ENCODE data around the gene ZCCHC3.
"Not testable (repeated sequence)": the region's sequence is repeated elsewhere in the genome, so short reads cannot be mapped to it uniquely, and the experiment has no call there.

Gene ZCCHC3

DNA sequence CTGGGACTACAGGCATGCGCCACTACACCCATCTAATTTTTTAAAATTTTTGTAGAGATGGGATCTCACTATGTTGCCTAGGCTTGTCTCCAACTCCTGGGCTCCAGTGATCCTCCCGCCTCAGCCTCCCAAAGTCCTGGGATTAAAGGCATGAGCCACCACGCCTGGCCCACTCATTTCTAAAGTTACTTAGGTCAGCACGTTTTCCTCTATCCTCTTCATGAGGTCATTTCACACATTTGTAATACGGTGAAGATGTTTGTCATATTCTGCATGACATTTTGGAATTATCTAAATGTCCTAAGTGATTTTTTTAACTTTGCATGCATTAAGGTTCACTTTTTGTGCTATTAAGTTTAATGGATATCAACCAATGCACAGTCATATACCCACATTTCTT lies 16.0 kb downstream of the ZCCHC3 start:
- DNase-seq (ENCODE audit: low read depth), result no peak

GRCh38 chr20:313948-314347 lies 16.6 kb downstream of the ZCCHC3 start:
- DNase-seq (ENCODE audit: low read depth), result no peak

- DNase-seq (ENCODE audit: low read depth), result no peak
Measured at GRCh38 chr20:316316-317068, 19.1 kb downstream of the ZCCHC3 start.

- DNase-seq (ENCODE audit: low read depth), result peak; percentile 81
Measured at GRCh38 chr20:324177-325044, 27.0 kb downstream of the ZCCHC3 start.

GRCh38 chr20:325045-325888 lies 27.9 kb downstream of the ZCCHC3 start, which contains the start of gene SOX12:
Gene SOX12, plus strand, starts transcription at chr20:325552. Its CDS starts 373 bp downstream, at chr20:325925.
- peak; percentile 97 for DNase-seq (ENCODE audit: low read depth)

- DNase-seq (ENCODE audit: low read depth), result no peak
Measured at GRCh38 chr20:325889-326644, 28.7 kb downstream of the ZCCHC3 start.

GRCh38 chr20:326645-327185 lies 29.3 kb downstream of the ZCCHC3 start:
- DNase-seq (ENCODE audit: low read depth), result no peak

DNA sequence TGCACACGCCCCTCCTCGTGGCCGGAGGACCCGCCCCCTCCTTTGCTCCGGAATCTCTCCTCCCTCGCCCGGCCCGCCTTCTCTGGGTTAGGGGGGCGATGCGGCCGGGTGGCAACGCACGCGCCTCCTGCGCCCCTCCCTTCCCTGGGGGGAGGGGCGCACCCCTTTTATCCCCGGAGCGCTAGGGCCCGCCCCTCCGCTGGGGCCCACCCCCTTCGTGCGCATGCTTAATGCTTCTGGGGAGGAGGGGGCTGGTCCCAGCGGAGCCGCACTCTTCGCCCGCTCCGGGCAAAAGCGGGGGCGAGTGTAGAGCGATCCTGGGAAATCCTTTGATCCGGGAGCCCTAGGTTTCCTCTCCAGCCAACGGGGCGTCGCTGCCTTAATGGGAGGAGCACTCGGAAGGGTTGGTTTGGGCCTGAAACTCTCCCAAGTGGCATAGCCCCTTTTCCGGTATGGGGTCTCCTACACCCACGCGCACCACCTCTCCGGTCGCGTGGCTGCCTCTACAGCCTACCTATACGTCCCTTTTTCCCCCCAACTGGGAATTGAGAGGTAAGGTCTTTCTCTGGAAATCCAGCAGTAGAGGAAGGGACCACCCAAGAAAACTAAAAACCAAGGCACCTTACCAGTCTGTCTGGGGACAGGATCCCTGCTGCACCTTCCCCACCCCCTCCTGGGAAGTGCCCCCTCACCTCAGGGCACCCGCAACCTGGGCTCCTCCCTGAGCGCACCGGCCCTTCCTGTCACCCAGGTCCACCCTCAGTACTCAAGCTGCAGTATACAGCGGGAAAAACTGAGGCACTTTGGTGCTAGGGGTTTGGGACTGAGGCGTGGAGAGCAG lies 30.0 kb downstream of the ZCCHC3 start:
- peak; percentile 52 for DNase-seq (ENCODE audit: low read depth)

GRCh38 chr20:328027-328974 lies 30.9 kb downstream of the ZCCHC3 start:
- DNase-seq (ENCODE audit: low read depth), result no peak

- no peak for DNase-seq (ENCODE audit: low read depth)
Measured at GRCh38 chr20:328975-329695, 31.8 kb downstream of the ZCCHC3 start.

DNA sequence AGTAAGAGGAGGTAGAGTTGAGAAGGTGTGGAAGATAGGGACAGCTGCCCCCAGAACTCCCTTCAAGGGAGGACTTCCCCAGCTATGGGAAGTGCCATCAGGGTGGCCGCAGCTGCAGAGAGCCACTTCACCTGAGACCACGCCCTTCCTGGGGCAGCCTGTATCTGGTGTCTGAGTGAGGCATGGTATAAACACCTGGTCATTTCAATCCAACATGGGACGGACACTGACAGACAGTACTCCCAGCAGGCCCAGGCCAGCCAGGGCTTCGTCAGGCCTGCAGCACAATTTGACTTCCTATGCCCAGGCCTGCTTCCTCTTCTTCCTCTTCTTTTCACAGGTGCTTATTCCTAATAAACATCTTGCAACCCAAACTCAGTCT lies 32.5 kb downstream of the ZCCHC3 start:
- DNase-seq (ENCODE audit: low read depth), result no peak

DNA sequence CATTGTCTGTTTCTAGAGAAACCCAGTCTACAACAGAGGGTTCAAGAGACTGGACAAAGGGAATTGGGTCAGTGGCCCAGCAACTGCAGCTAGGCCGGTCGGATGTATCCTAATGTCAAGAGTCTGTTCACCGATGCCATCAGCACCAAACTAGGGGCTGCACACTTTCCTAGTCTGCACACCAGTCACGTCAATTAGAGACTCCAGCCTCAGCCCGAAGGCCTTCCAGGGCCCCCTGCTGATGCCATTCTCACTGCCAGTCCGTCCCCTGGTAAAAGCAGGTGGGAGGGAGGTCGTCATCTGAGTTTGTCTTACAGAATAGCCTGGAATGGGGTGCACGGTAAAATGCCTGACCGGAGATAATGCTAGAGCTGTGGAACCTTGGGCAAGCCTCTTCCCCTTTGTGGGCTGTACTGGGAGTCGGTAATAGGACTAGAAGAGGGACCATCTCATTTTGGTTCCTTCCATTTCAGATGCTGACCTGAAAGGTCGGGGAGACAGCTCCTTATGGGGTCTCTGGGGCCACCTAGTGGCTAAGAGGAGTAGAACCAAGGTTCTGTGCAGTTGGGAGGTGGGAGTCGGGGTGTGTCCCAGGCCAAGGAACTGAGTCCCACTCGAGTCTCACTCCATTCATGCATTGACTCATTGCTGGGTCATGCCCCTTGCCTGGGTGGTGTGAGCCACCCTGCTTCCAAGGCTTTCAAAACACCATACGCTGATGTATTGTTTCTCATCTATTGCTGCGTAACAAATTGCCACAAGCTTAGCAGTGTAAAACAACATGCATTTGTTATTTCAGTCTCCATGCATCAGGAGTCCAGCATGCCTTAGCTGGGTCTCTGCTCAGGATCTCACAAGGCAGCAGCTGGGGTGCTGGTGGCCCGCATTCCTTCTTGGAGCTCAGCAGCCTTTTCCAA lies 33.1 kb downstream of the ZCCHC3 start:
- DNase-seq (ENCODE audit: low read depth), result no peak

GRCh38 chr20:334578-334977 lies 37.2 kb downstream of the ZCCHC3 start:
- DNase-seq (ENCODE audit: low read depth), result no peak

DNA sequence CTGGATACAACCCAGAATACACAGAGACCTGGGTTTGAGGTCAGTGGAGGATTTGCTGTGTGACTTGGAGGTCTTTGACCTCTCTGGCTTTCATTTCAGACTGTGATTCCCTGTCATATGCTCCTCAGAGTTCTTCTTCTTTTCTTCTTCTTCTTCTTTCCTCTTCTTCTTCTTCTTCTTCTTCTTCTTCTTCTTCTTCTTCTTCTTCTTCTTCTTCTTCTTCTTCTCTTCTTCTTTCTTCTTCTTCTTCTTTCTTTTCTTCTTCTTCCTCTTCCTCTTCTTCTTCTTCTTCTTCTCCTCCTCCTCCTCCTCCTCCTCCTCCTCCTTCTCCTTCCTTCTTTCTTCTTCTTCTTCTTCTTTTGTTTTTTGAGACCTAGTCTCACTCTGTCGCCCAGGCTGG lies 38.7 kb downstream of the ZCCHC3 start:
- DNase-seq (ENCODE audit: low read depth), result not testable (repeated sequence)

DNA sequence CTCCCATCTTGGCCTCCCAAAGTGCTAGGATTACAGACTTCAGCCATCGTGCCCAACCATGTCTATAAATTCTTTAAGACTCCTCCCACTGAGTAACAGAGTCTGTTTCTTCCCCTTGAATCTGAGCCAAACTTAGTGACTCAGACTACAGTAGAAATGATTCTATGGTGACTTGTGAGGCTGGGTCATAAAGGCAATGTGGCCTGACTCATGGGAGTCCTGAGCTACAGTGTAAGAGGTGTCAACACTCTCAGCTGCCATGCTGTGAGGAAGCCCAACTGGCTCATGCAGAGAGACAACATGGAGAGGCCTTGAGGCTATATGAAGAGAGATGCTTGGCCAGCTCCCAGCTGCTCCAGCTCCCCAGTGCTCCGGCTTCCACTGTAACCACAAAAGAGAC lies 44.3 kb downstream of the ZCCHC3 start:
- DNase-seq (ENCODE audit: low read depth), result no peak

DNA sequence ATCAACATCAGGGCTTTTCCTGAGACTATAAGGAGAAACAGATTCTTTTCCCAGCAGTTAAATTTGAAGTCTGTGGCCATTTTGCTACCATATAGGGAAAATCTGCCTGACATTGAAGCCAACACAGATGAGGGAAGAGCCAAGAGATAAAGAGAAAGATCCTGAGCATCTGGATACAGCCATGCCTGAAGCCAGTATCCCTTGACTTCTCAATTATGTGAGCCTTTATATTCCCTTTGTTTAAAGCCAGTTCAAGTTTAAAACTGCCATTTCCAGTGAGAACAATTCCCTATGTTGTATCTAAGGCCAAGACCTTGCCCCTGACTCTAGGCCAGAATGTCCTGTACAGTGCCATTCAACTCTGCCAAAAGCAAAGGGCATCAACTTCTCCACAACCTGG lies 45.7 kb downstream of the ZCCHC3 start:
- no peak for DNase-seq (ENCODE audit: low read depth)

- no peak for DNase-seq (ENCODE audit: low read depth)
Measured at GRCh38 chr20:346033-346639, 48.8 kb downstream of the ZCCHC3 start.

Data from stimulated activated CD8-positive, alpha-beta memory T cell treated with anti-CD3 and anti-CD28 coated beads, Interleukin-12 subunit alpha, Interleukin-12 subunit beta, amount 100 ng/mL, for 1 hour (primary cell).